ENCODE measurements around the gene NTM.

DNA sequence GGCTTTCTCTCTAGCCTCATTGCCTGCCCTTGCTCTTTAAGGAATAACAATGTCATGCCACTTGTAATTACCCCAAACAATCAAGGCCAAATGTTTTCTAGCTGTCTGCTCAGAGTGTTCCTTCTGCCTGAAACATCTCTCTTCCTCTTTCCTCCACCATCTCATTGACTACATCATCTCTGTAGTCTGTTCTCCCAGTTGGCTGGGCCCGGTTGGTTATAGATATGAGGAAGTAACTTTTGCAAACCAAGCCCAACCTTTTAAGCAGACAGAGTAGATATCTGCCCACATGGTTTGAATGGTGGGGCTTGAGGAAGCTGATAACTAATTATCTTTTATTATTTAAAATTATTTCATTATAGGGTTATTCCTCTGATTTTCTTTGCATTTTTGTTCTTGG is 104.5 kb downstream of the NTM start:
- TF ChIP-seq, protein P1, sequence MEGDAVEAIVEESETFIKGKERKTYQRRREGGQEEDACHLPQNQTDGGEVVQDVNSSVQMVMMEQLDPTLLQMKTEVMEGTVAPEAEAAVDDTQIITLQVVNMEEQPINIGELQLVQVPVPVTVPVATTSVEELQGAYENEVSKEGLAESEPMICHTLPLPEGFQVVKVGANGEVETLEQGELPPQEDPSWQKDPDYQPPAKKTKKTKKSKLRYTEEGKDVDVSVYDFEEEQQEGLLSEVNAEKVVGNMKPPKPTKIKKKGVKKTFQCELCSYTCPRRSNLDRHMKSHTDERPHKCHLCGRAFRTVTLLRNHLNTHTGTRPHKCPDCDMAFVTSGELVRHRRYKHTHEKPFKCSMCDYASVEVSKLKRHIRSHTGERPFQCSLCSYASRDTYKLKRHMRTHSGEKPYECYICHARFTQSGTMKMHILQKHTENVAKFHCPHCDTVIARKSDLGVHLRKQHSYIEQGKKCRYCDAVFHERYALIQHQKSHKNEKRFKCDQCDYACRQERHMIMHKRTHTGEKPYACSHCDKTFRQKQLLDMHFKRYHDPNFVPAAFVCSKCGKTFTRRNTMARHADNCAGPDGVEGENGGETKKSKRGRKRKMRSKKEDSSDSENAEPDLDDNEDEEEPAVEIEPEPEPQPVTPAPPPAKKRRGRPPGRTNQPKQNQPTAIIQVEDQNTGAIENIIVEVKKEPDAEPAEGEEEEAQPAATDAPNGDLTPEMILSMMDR (conservative IDR thresholded peaks at IDR 0.05; ENCODE audit: low read length): no peak
- no peak for TF ChIP-seq EZH2phosphoT487 (IDR thresholded peaks at IDR 0.05; ENCODE audit: borderline replicate concordance)

All from Loucy (cell line).